K562 (cell line): ENCODE results near the gene CCNB1. TPM values are rescaled to one million over a fixed set of nuclear protein-coding genes. Genes with fewer than 3 reads are reported as not detected.

Experiments used
- ATAC-seq: fragments of 200-7000 bp; cut with Tn5 transposase; 3 replicates; pipeline ENCODE4 v1.9.1; 2020; ENCODE audit warnings: moderate library complexity
- BruUV-seq: library from RNA; stranded (reverse); fragments of 400-500 nt; replicated peaks from 2 replicates; lab custom pipeline; 2021; lab: Mats Ljungman, UMichigan
- CTCF ChIA-PET: fragments of 300-600 bp; formaldehyde crosslinking; extraction: SDS; loops from one replicate; lab custom pipeline; 2021; ENCODE audit warnings: low intra/inter-chr PET ratio; lab: Yijun Ruan, JAX
- POLR2A ChIA-PET: fragments of 300-600, 350-650 bp; sonication (Branson Sonifier 250); formaldehyde crosslinking; extraction: SDS; loops from one replicate; lab custom pipeline; 2021; ENCODE audit warnings: antibody characterized with exemption, inconsistent platforms; lab: Yijun Ruan, JAX
- DNase-seq, 4 experiments: peaks; one replicate each; pipeline versions ENCODE4 v3.0.0 to v3.0.0-alpha.2; 2011 to 2018; ENCODE audit warnings: low spot score in 3 of 4, mixed read lengths in 3 of 4; ENCODE audit errors: extremely low read depth in 1 of 4
- FAIRE-seq: peaks from 2 replicates; lab custom pipeline; 2011; peaks lifted over from hg19 to GRCh38; lab: Jason Lieb, UNC
- H2AFZ ChIP-seq: 2 replicates; pipeline ENCODE4 v1.6.0; 2011; ENCODE audit warnings: low read depth, low read length, control low read depth, inconsistent platforms
- H3K27ac ChIP-seq: fragments of 200-600 bp; 3 replicates; pipeline ENCODE4 v1.8.0; 2011; ENCODE audit warnings: low read depth, mild to moderate bottlenecking, control low read depth, inconsistent platforms, low read length, moderate library complexity, mixed read lengths; ENCODE audit errors: extremely low read depth
- H3K27me3 ChIP-seq, 2 experiments: fragments of 300-600 bp in 1 of 2; 2 replicates in 1 of 2; 3 replicates in 1 of 2; pipeline versions ENCODE4 v1.6.0 to v1.8.0; 2011; ENCODE audit warnings: inconsistent platforms in 2 of 2, low read length in 2 of 2, mild to moderate bottlenecking in 1 of 2, mixed read lengths in 1 of 2, moderate library complexity in 1 of 2; ENCODE audit not compliant: control insufficient read depth in 2 of 2, insufficient read depth in 2 of 2
- H3K36me3 ChIP-seq: fragments of 300-600 bp; 3 replicates; pipeline ENCODE4 v1.8.0; 2011; ENCODE audit warnings: mild to moderate bottlenecking, low read length, inconsistent platforms; ENCODE audit not compliant: control insufficient read depth, insufficient read depth
- H3K4me1 ChIP-seq, 2 experiments: fragments of 200-600 bp in 1 of 2; replicated peaks in 1 of 2; 2 replicates in 1 of 2; 3 replicates in 1 of 2; pipeline versions ENCODE4 v1.5.1 to v1.8.0; 2011; ENCODE audit warnings: inconsistent platforms in 2 of 2, low read length in 2 of 2, mild to moderate bottlenecking in 1 of 2, mixed read lengths in 1 of 2, moderate library complexity in 1 of 2; ENCODE audit not compliant: control insufficient read depth in 2 of 2, insufficient read depth in 2 of 2
- H3K4me2 ChIP-seq: 2 replicates; pipeline ENCODE4 v1.6.1; 2011; ENCODE audit warnings: low read length, control low read depth, inconsistent platforms, mixed read lengths; ENCODE audit not compliant: insufficient read depth
- H3K4me3 ChIP-seq: fragments of 200-600 bp; sonication (generic), shearing (Covaris generic); 2 replicates; pipeline ENCODE4 v1.5.1; 2016; ENCODE audit warnings: control low read depth, inconsistent platforms
- H3K79me2 ChIP-seq: fragments of 200-600 bp; 3 replicates; pipeline ENCODE4 v1.8.0; 2011; ENCODE audit warnings: low read length, inconsistent platforms; ENCODE audit not compliant: control insufficient read depth, insufficient read depth
- H3K9ac ChIP-seq, 2 experiments: 2 replicates each; pipeline versions ENCODE4 v1.6.0 to v1.6.1; 2011; ENCODE audit warnings: low read depth in 2 of 2, low read length in 2 of 2, control low read depth in 1 of 2, inconsistent platforms in 1 of 2, mild to moderate bottlenecking in 1 of 2, mixed read lengths in 1 of 2; ENCODE audit not compliant: insufficient read depth in 1 of 2
- H3K9me1 ChIP-seq: one replicate; pipeline ENCODE4 v1.6.0; 2011; ENCODE audit warnings: inconsistent platforms, mild to moderate bottlenecking, low read length, moderate library complexity; ENCODE audit not compliant: control insufficient read depth, insufficient read depth
- H3K9me3 ChIP-seq: replicated peaks from 2 replicates; pipeline ENCODE4 v1.5.1; 2011; ENCODE audit warnings: low read depth, low read length, inconsistent platforms; ENCODE audit not compliant: control insufficient read depth, insufficient read depth
- H4K20me1 ChIP-seq: replicated peaks from 2 replicates; pipeline ENCODE4 v1.6.1; 2011; ENCODE audit warnings: low read length, inconsistent platforms, mixed read lengths; ENCODE audit not compliant: control insufficient read depth, insufficient read depth
- ARID2 ChIP-seq: fragments of 450-650 bp; IDR thresholded peaks from 2 replicates; pipeline ENCODE4 v1.6.1; 2017; ENCODE audit warnings: antibody characterized with exemption, mild to moderate bottlenecking
- BCOR ChIP-seq: fragments of 450-650 bp; IDR thresholded peaks from 2 replicates; pipeline ENCODE4 v1.6.1; 2016
- CSDE1 ChIP-seq, 2 experiments: fragments of 450-650 bp; IDR thresholded peaks; 2 replicates each; pipeline ENCODE4 v1.6.1; 2016; ENCODE audit warnings: mild to moderate bottlenecking in 1 of 2
- MTA2 ChIP-seq: fragments of 450-650 bp; IDR thresholded peaks from 2 replicates; pipeline ENCODE4 v1.6.1; 2016; ENCODE audit warnings: low read depth
- RBM25 ChIP-seq: fragments of 200-400 bp; formaldehyde crosslinking; IDR thresholded peaks from 2 replicates; pipeline ENCODE4 v1.6.1; 2018; ENCODE audit warnings: low read length, low read depth, moderate library complexity; ENCODE audit not compliant: severe bottlenecking
- YBX1 ChIP-seq: fragments of 450-650 bp; IDR thresholded peaks from 2 replicates; pipeline ENCODE4 v1.7.1; 2016; ENCODE audit warnings: mild to moderate bottlenecking
- ZNF384 ChIP-seq: IDR thresholded peaks from 2 replicates; pipeline ENCODE4 v1.6.1; 2012; ENCODE audit warnings: low read depth, low read length, improper control_type of control experiment
- ZNF583 ChIP-seq: fragments of 250-450 bp; sonication (Bioruptor Pico); IDR thresholded peaks from 2 replicates; pipeline ENCODE4 v1.4.0; 2020
- ZNF589 ChIP-seq: fragments of 200-800 bp; sonication (Bioruptor generic); IDR thresholded peaks from 2 replicates; pipeline ENCODE4 v1.6.1; 2016; ENCODE audit warnings: low read depth, missing genetic modification characterization, missing compliant biosample characterization
- ZNF766 ChIP-seq: fragments of 200-800 bp; sonication (Bioruptor generic); conservative IDR thresholded peaks from 2 replicates; pipeline ENCODE4 v1.6.1; 2016; ENCODE audit warnings: missing genetic modification characterization, missing compliant biosample characterization
- in situ Hi-C: fragments of 300-500 bp; cut with MboI; formaldehyde crosslinking; loops from 4 replicates; pipeline ENCODE4 v1.15.0; 2018; ENCODE audit warnings: inconsistent platforms, mixed read lengths
- intact Hi-C: fragments of 100-400 bp; cut with micrococcal nuclease; formaldehyde crosslinking; loops from 2 replicates; pipeline ENCODE4 v1.14.2; 2022
- polyA plus RNA-seq, 8 experiments: library from polyadenylated mRNA; depleted of rRNA in 4 of 8; stranded (reverse) in 5 of 8; unstranded in 3 of 8; fragments of >200 nt; fragmentation: Nextera tagmentation in 2 of 8; fragmentation: Illumina TruSeq in 1 of 8; extraction: Ambion mirVana in 2 of 8; extraction: Trizol in 1 of 8; gene quantifications; 2 replicates each; pipeline versions ENCODE4 v1.2.1 to v1.2.3, GENCODE V29; 2011 to 2014; ENCODE audit warnings: inconsistent platforms in 1 of 8, missing spikeins in 1 of 8
- total RNA-seq, 7 experiments: library from RNA; depleted of rRNA in 6 of 7; stranded (reverse); fragments of >200 nt in 6 of 7; fragmentation: Illumina TruSeq in 2 of 7; extraction: Trizol in 2 of 7; gene quantifications; 2 replicates each; pipeline versions ENCODE4 v1.2.1 to v1.2.3, GENCODE V29; 2011 to 2021; ENCODE audit warnings: low replicate concordance in 1 of 7
- TF ChIP-seq, protein P1 (sequence below), 2 experiments: IDR thresholded peaks; 2 replicates each; pipeline ENCODE4 v1.6.1; 2011; ENCODE audit warnings: borderline replicate concordance in 1 of 2, control low read depth in 1 of 2, low read depth in 1 of 2, low read length in 1 of 2, mild to moderate bottlenecking in 1 of 2, mixed read lengths in 1 of 2, moderate library complexity in 1 of 2; ENCODE audit not compliant: insufficient read depth in 1 of 2, insufficient read length in 1 of 2, poor library complexity in 1 of 2, severe bottlenecking in 1 of 2; ENCODE audit errors: extremely low read depth in 1 of 2
- TF ChIP-seq, protein P2 (sequence below): fragments of 250-450 bp; sonication (Bioruptor Pico); IDR thresholded peaks from 2 replicates; pipeline ENCODE4 v1.4.0; 2020; ENCODE audit warnings: mild to moderate bottlenecking, moderate library complexity, borderline replicate concordance
- TF ChIP-seq, protein P3 (sequence below): fragments of 450-650 bp; formaldehyde crosslinking; IDR thresholded peaks from 2 replicates; pipeline ENCODE4 v1.4.0; 2022; ENCODE audit warnings: mild to moderate bottlenecking, moderate library complexity
- TF ChIP-seq, protein P4 (sequence below): fragments of 200-400 bp; formaldehyde crosslinking; IDR thresholded peaks from 2 replicates; pipeline ENCODE4 v1.6.1; 2017; ENCODE audit warnings: mild to moderate bottlenecking, low read depth, low read length, moderate library complexity

CCNB1 gene
- total and polyA plus RNA-seq, 9 of the 15 experiments (the other 6 are each of a cell fraction or from before 2014, with no cell fraction given), result 165 to 679 (median 271) TPM

DNA sequence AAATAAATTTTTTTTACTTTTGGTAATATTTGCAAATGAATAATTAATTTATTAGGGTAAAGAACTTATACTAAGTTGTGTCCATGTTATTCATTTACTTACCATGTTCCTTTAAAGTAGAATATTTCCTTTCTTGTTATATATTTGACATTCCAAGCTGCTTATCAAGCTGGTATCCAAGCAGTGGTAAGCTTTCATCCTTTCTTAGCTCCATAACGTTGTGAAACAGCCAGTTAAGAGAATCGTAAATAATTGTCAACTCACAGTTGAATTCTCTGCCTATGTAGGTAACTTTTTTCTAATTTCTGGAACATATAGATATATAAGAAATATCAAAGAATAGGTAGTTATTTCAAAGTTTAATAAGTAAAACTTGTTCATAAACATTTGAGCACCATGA lies 36.7 kb upstream of the CCNB1 start (continued):
- TF ChIP-seq, protein P1, sequence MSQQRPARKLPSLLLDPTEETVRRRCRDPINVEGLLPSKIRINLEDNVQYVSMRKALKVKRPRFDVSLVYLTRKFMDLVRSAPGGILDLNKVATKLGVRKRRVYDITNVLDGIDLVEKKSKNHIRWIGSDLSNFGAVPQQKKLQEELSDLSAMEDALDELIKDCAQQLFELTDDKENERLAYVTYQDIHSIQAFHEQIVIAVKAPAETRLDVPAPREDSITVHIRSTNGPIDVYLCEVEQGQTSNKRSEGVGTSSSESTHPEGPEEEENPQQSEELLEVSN (IDR thresholded peaks at IDR 0.05; ENCODE audit: borderline replicate concordance in 1 of 2, extremely low read depth in 1 of 2, insufficient read depth in 1 of 2, insufficient read length in 1 of 2, low read depth in 1 of 2, low read length in 1 of 2, poor library complexity in 1 of 2, severe bottlenecking in 1 of 2), result no peak
- no peak for TF ChIP-seq ZNF583

DNA sequence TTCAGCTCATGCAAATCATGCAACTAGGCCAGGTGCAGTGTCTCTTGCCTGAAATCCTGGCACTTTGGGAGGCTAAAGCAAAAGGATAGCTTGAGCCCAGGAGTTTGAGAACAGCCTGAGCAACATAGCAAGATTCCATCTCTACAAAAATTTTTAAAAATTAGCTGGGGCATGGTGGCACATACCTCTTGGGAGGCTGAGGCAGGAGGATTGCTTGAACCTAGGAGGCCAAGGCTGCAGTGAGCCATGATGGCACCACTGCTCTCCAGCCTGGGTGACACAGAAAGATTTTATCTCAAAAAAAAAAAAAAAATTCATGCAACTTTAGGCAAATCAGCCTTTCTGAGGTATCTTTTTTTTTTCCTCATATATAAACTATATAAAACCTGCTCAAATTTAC lies 35.6 kb upstream of the CCNB1 start:
- H2AFZ ChIP-seq, result no peak overlapping the region
- H3K36me3 ChIP-seq, result peaks cover 40% of the 10 kb centered on the region
- ATAC-seq, result no peak
- intact Hi-C loops, result no loop called here
- TF ChIP-seq, protein P2, sequence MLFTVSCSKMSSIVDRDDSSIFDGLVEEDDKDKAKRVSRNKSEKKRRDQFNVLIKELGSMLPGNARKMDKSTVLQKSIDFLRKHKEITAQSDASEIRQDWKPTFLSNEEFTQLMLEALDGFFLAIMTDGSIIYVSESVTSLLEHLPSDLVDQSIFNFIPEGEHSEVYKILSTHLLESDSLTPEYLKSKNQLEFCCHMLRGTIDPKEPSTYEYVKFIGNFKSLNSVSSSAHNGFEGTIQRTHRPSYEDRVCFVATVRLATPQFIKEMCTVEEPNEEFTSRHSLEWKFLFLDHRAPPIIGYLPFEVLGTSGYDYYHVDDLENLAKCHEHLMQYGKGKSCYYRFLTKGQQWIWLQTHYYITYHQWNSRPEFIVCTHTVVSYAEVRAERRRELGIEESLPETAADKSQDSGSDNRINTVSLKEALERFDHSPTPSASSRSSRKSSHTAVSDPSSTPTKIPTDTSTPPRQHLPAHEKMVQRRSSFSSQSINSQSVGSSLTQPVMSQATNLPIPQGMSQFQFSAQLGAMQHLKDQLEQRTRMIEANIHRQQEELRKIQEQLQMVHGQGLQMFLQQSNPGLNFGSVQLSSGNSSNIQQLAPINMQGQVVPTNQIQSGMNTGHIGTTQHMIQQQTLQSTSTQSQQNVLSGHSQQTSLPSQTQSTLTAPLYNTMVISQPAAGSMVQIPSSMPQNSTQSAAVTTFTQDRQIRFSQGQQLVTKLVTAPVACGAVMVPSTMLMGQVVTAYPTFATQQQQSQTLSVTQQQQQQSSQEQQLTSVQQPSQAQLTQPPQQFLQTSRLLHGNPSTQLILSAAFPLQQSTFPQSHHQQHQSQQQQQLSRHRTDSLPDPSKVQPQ (CRISPR knock-in tag), result no peak
- TF ChIP-seq ZNF384, result peak; percentile 62; the same call in 1 of the 2 replicates
- TF ChIP-seq BCOR, result peak; percentile 58
- TF ChIP-seq MTA2, result no peak
- TF ChIP-seq, protein P3, sequence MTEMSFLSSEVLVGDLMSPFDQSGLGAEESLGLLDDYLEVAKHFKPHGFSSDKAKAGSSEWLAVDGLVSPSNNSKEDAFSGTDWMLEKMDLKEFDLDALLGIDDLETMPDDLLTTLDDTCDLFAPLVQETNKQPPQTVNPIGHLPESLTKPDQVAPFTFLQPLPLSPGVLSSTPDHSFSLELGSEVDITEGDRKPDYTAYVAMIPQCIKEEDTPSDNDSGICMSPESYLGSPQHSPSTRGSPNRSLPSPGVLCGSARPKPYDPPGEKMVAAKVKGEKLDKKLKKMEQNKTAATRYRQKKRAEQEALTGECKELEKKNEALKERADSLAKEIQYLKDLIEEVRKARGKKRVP, result no peak
- TF ChIP-seq RBM25, result peak; percentile 32
- TF ChIP-seq ZNF766 (CRISPR knock-in tag), result no peak
- TF ChIP-seq, protein P4, sequence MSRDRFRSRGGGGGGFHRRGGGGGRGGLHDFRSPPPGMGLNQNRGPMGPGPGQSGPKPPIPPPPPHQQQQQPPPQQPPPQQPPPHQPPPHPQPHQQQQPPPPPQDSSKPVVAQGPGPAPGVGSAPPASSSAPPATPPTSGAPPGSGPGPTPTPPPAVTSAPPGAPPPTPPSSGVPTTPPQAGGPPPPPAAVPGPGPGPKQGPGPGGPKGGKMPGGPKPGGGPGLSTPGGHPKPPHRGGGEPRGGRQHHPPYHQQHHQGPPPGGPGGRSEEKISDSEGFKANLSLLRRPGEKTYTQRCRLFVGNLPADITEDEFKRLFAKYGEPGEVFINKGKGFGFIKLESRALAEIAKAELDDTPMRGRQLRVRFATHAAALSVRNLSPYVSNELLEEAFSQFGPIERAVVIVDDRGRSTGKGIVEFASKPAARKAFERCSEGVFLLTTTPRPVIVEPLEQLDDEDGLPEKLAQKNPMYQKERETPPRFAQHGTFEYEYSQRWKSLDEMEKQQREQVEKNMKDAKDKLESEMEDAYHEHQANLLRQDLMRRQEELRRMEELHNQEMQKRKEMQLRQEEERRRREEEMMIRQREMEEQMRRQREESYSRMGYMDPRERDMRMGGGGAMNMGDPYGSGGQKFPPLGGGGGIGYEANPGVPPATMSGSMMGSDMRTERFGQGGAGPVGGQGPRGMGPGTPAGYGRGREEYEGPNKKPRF, result no peak
- TF ChIP-seq CSDE1 (IDR thresholded peaks at IDR 0.05), result no peak
- TF ChIP-seq YBX1, result no peak
- no peak for TF ChIP-seq ZNF589 (CRISPR knock-in tag)
- TF ChIP-seq ARID2, result no peak
- TF ChIP-seq, all 486 proteins: peak for 3
- Histone ChIP-seq H3K4me3 (no peak overlapping the region), H3K9ac (no peak overlapping the region), H4K20me1 (0 out of 2 replicates have a peak, but pooled peaks cover 3% of the 10 kb centered on the region), H3K4me2 (no peak overlapping the region), H3K9me3 (no peaks in the 10 kb centered on the region), H3K4me1 (no peaks in the 10 kb centered on the region), H3K27me3 (no peaks in the 10 kb centered on the region), H3K9me1 (no peaks in the 10 kb centered on the region), H3K79me2 (no peaks in the 10 kb centered on the region), H3K27ac (no peak overlapping the region)
- CTCF ChIA-PET, result no interaction called here
- POLR2A ChIA-PET, result no interaction called here
- no TSS peak for BruUV-seq
- DNase-seq (no peak), FAIRE-seq (no peak)
- in situ Hi-C loops, result no loop called here
